KOPT-K1 (cell line): Measurements from ENCODE around the gene TRPC4AP.
A peak's percentile ranks its signal among the peaks of the same experiment; 100 is the strongest.

ENCODE experiments used
- H3K27ac ChIP-seq: fragments of 200-600 bp; sonication (generic); 2 replicates; pipeline ENCODE4 v1.5.1; 2016; ENCODE audit warnings: antibody characterized with exemption, mild to moderate bottlenecking, low read depth, low read length; ENCODE audit not compliant: poor library complexity, severe bottlenecking
- H3K36me3 ChIP-seq: fragments of 200-600 bp; sonication (generic); 2 replicates; pipeline ENCODE4 v1.5.1; 2017; ENCODE audit warnings: antibody characterized with exemption, mild to moderate bottlenecking, low read length, moderate library complexity; ENCODE audit not compliant: insufficient read depth
- H3K9me3 ChIP-seq: fragments of 200-600 bp; sonication (generic); 2 replicates; pipeline ENCODE4 v1.5.1; 2017; ENCODE audit warnings: antibody characterized with exemption, low read length, mild to moderate bottlenecking; ENCODE audit not compliant: insufficient read depth, poor library complexity, severe bottlenecking

TRPC4AP gene

DNA sequence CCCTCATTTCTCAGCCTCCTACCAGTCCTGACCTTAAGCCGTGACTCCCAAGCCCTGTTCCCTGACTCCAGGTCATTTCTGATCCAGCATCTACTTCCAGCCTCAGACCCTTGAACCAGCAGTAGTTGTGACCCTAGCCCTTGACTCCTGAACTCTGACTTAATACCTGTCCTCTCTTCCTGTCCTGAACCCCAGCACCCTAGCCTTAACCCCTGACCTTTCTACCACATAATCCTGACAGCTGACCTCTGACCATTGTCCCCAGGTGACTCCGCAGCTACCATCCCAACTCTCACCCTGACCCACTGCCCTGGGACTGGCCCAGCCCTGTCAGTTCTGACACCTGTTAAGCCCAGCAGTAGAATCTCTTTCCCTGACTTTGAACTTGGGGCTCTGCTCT is 94.8 kb downstream of the TRPC4AP start:
- no peak overlapping the region for H3K27ac ChIP-seq
- H3K9me3 ChIP-seq: no peaks in the 10 kb centered on the region
- peaks cover 80% of the 10 kb centered on the region for H3K36me3 ChIP-seq

DNA sequence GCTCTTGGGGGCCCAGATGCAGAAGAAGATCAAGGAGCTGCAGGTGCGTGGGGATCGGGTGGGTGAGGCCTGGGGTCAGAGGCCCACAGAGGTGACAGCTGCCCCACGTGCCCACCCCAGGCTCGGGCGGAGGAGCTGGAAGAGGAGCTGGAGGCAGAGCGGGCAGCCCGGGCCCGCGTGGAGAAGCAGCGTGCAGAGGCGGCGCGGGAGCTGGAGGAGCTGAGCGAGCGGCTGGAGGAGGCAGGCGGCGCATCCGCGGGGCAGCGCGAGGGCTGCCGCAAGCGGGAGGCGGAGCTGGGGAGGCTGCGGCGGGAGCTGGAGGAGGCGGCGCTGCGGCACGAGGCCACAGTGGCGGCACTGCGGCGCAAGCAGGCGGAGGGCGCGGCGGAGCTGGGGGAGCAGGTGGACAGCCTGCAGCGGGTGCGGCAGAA is 95.5 kb downstream of the TRPC4AP start:
- H3K9me3 ChIP-seq: no peaks in the 10 kb centered on the region
- H3K36me3 ChIP-seq: peaks cover 74% of the 10 kb centered on the region
- H3K27ac ChIP-seq: peak overlapping the region; percentile 1

DNA sequence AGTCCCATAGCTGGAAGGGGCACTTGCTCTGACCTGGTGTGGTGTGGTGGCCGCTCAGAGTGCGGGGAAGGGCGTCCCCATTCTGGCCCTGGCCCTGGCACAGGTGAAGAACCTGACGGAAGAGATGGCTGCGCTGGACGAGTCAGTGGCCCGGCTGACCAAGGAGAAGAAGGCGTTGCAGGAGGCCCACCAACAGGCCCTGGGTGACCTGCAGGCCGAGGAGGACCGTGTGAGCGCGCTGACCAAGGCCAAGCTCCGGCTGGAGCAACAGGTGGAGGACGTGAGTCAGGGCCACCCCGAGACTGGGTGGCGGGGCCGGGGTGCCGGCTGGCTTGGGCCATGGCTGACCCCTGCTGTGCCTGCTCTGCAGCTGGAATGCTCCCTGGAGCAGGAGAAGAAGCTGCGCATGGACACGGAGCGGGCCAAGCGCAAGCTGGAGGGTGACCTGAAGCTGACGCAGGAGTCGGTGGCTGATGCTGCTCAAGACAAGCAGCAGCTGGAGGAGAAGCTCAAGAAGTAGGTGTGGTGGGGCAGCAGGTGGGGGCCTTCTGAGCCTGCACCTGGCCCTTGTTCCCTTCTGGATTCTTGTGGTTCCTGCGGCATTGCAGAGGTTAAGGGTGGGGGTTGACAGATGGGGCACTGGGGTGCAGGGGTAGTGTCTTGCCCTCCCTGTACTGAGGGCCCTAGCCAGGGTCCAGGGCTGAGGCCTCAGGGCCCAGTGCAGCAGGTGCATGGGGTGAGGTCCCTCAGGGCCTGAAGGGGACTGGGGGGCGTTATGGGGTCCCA is 96.2 kb downstream of the TRPC4AP start:
- Histone ChIP-seq H3K36me3 (peaks cover 67% of the 10 kb centered on the region), H3K9me3 (no peaks in the 10 kb centered on the region), H3K27ac (peak overlapping the region; percentile 1)

DNA sequence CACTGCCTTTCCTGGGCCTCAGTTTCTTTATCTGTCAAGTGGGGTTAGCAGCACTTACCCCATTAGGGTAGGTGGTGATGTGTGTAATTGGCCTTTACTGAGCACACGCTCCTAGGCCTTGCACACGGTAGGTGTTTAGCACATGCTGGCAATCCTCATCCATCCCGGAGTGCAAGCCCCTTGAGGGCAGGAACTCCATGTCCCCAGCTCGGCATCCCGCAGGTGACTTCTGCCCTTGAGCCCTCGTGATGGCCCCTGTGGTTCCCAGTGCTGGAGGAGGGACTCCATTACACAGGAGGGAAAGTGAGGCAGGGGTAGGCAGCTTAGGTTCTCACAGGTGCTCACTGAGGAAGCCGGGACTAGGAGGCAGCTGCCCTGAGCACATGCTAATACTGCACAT is 96.9 kb downstream of the TRPC4AP start:
- H3K27ac ChIP-seq: no peak overlapping the region
- peaks cover 59% of the 10 kb centered on the region for H3K36me3 ChIP-seq
- H3K9me3 ChIP-seq: no peaks in the 10 kb centered on the region

DNA sequence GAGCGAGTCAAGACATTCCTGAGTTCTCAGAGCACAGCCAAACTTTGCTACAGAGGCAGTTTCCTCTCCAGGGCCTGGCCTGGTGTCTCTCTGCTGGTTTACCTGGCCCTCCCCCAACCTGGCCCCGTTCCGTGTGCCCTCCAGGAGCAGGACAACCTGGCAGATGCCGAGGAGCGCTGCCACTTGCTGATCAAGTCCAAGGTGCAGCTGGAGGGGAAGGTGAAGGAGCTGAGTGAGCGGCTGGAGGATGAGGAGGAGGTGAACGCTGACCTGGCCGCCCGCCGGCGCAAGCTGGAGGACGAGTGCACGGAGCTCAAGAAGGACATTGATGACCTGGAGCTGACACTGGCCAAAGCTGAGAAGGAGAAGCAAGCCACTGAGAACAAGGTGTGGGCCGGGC is 97.4 kb downstream of the TRPC4AP start:
- Histone ChIP-seq H3K36me3 (peaks cover 54% of the 10 kb centered on the region), H3K27ac (no peak overlapping the region), H3K9me3 (no peaks in the 10 kb centered on the region)

DNA sequence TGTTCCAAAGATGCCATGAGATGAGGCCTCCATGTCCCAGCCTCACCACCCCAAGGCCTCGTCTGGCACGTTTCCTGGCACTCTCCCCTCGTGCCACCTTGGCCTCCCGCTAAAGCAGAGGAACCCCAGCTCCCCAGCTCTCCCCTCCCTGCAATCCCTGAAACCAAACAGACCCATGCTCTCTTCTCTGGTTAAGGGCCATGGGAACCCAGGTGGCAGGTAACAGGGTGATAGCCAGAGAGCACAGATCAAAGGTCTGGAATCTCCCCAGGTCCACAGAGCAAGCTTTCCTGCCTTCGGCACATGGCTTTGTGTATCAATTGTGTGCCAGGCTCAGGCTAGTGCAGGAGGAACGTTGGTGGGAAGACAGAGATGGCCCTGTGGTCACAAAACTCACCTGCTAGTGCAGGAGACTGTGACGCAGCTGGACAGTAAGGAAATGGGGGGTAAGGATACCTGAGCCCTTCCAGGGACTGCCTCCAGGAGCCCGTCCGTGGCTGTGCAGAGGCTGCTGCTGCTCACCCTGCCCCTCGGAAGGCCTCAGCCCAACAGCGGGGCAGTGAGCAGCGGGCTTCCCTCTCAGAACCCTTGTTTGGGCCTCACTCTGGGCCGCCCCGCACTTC is 98.0 kb downstream of the TRPC4AP start:
- Histone ChIP-seq H3K9me3 (no peaks in the 10 kb centered on the region), H3K36me3 (peaks cover 49% of the 10 kb centered on the region), H3K27ac (no peak overlapping the region)

DNA sequence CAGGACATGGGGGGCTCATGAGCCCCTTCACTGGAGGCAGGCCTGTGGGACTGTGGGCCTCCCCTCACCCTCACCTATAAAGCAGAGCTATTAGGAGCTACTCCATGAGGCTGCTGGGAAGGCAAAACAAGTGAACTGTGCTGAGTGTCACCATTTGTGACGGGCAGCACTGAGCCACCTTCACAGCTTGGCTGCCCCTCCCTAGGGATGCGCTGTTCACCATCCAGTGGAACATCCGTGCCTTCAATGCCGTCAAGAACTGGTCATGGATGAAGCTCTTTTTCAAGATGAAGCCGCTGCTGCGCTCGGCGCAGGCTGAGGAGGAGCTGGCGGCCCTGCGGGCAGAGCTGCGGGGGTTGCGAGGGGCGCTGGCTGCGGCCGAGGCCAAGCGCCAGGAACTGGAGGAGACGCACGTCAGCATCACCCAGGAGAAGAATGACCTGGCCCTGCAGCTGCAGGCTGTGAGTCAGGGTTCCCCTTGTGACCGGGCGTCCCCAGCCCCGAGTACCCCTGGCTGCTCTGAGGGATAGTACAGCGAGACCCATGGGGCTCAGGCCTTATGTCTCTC is 98.6 kb downstream of the TRPC4AP start:
- peaks cover 43% of the 10 kb centered on the region for H3K36me3 ChIP-seq
- no peak overlapping the region for H3K27ac ChIP-seq
- no peaks in the 10 kb centered on the region for H3K9me3 ChIP-seq

DNA sequence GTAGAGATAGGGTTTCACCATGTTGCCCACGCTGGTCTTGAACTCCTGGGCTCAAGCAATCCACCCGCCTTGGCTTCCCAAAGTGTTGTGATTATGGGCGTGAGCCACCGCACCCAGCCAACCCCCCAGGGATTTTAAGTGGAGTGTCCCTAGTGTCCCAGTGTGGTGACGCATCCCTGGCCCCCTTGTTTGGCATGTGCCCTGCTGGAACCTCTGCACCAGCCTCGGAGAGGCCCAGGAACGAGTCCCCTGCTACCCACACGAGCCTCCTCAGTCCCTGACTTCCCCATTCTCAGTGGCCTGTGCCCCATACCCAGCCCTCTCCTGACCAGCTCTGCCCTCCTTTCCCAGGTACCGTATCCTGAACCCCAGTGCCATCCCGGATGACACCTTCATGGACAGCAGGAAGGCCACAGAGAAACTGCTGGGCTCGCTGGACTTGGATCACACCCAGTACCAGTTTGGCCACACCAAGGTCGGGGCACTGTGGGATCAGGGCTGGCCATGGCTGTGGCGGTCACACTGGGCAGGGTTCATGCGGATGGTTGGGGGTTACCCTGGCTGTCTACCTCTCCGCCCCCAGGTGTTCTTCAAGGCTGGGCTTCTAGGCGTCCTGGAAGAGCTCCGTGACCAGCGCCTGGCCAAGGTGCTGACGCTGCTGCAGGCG is 99.7 kb downstream of the TRPC4AP start:
- Histone ChIP-seq H3K36me3 (peaks cover 32% of the 10 kb centered on the region), H3K9me3 (no peaks in the 10 kb centered on the region), H3K27ac (no peak overlapping the region)

DNA sequence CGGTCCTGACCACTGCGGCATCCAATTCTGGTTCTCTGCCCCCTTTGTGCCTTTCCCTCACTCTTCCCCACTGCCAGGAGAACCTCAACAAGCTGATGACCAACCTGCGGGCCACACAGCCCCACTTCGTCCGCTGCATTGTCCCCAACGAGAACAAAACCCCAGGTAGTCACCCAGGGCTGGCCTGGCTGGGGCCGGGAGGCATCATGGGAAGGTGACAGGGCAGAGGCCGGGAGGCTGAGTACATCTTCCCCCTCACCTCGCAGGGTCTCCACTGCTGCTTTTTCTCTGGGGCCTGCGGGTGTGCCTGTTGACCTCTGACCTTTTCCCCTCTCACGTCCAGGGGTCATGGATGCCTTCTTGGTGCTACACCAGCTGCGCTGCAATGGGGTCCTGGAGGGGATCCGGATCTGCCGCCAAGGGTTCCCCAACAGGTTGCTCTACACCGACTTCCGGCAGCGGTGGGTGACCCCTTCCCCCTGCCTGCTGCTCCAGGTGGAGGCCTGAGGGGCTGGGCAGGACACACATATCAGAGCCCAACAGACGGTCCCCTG is 101.9 kb downstream of the TRPC4AP start:
- no peaks in the 10 kb centered on the region for H3K9me3 ChIP-seq
- H3K36me3 ChIP-seq: peaks cover 24% of the 10 kb centered on the region
- no peak overlapping the region for H3K27ac ChIP-seq

DNA sequence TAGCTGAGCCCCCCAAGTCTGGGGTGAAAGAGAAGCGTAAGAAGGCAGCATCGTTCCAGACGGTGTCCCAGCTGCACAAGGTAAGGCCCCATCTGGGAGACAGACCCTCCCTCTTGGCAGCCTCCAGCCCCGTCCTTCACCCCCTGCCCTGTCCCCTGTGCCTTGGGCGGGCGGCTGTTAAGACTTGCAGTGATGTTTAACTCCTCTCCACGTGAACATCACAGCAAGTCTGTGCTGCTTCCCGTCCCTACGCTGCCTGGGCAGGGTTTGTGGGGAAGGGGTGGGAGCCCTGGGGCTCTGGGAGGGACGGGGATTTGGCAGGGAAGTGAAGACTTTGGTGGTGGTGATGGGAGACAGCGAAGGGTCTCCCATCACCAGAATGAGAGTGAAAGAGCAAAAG is 102.4 kb downstream of the TRPC4AP start:
- Histone ChIP-seq H3K36me3 (peaks cover 19% of the 10 kb centered on the region), H3K9me3 (no peaks in the 10 kb centered on the region), H3K27ac (no peak overlapping the region)

DNA sequence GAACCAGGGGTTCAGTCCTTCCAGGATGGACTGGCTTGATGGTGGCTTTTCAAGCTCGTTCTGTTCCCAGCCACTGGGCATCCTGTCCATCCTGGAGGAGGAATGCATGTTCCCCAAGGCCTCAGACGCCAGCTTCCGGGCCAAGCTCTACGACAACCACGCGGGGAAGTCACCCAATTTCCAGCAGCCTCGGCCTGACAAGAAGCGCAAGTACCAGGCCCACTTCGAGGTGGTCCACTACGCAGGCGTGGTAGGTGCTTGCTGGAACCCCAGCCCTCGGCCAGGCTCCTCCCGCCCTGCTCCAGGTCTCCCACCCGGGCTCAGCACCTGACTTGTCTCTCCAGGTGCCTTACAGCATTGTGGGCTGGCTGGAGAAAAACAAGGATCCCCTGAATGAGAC is 102.9 kb downstream of the TRPC4AP start:
- no peak overlapping the region for H3K27ac ChIP-seq
- no peaks in the 10 kb centered on the region for H3K9me3 ChIP-seq
- peaks cover 13% of the 10 kb centered on the region; the same call in 1 of the 2 replicates for H3K36me3 ChIP-seq

DNA sequence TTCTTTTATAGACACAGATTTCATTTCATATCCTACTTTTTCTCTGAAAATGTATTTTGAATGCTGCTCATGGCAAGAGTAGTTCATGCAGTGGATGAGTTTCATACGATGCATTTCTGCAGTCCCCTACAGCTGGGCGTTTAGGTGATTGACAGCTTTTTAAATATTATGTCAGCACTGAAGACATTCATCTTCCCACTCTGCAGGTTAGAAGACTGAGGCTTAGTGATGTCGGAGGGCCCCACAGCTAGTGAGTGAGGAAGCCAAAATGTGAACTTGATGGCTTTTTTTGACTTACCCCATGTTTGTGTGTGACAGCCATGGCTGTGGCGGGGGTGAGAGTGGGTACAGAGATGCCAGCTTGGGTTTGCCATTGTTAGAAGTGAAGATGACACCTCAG is 103.5 kb downstream of the TRPC4AP start:
- Histone ChIP-seq H3K36me3 (peaks cover 8% of the 10 kb centered on the region; the same call in 1 of the 2 replicates), H3K9me3 (no peaks in the 10 kb centered on the region), H3K27ac (no peak overlapping the region)

DNA sequence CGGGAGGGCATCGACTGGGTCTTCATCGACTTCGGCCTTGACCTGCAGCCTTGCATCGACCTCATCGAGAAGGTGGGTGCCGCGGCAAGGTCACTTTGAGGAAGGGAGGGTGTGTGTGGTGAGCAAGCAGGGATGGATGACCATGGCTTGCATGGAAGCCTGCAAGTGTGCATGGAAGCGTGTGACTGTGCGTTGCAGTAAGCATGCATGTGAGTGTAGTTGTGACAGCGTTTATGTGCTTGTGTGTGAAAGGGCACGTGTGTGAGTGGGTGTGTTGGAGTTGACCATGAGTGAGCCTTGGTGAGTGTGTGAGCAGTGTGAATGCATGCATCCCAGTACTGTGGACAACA is 104.4 kb downstream of the TRPC4AP start:
- no peaks in the 10 kb centered on the region for H3K36me3 ChIP-seq
- H3K27ac ChIP-seq: no peak overlapping the region
- no peaks in the 10 kb centered on the region for H3K9me3 ChIP-seq

DNA sequence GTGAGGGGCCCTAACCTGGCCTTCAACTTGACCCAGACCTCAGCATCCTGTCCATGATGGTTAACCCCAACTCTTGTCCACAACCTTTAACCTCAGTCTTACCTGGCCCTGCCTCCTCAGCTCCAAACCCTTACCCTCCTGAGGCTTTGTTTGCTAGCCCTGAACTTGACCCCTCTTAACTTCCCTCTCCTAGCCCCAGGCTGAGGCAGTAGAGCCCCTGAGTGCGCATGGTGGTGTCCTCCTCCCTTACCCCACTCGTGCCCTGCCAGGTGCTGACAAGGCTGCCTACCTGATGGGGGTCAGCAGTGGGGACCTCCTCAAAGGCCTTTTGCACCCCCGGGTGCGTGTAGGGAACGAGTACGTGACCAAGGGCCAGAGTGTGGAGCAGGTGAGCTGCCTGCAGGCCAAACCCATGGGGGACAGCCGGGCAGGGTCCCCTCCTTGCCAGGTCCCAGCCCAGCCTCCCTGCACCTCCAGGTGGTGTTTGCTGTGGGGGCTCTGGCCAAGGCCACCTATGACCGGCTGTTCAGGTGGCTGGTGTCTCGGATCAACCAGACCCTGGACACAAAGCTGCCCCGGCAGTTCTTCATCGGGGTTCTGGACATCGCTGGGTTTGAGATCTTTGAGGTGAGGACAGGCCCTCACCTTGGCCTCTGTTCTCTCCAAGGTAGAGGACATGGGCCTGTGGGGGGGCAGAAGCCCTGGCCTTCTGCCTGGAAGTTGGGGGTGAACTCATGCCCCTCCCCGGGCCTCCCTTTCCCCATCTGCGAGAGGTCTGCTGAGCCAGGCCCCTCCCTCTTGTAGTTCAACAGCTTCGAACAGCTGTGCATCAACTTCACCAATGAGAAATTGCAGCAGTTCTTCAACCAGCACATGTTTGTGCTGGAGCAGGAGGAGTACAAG is 105.1 kb downstream of the TRPC4AP start:
- H3K27ac ChIP-seq: no peak overlapping the region
- no peaks in the 10 kb centered on the region for H3K9me3 ChIP-seq
- no peaks in the 10 kb centered on the region for H3K36me3 ChIP-seq
